Fibroblast of villous mesenchyme (primary cell): Measurements from ENCODE around the gene DCST2. TPM values are rescaled to one million over a fixed set of nuclear protein-coding genes. Genes with fewer than 3 reads are reported as not detected.
A peak's percentile ranks its signal among the peaks of the same experiment; 100 is the strongest.

ENCODE experiments used
- DNase-seq: peaks from one replicate; pipeline ENCODE4 v3.0.0-alpha.2; 2010; ENCODE audit warnings: low read depth
- H3K4me3 ChIP-seq: 2 replicates; pipeline ENCODE4 v1.5.1; 2011; ENCODE audit warnings: low read depth, mild to moderate bottlenecking, low read length
- total RNA-seq: library from RNA; depleted of rRNA; stranded (reverse); fragments of >200 nt; gene quantifications from 2 replicates; pipeline ENCODE4 v1.2.3, GENCODE V29; 2012
- TF ChIP-seq, protein P1 (sequence below): IDR thresholded peaks from 2 replicates; pipeline ENCODE4 v1.5.1; 2012; ENCODE audit warnings: low read depth, mild to moderate bottlenecking, low read length; ENCODE audit not compliant: insufficient read depth

Gene DCST2
- total RNA-seq, 1 donor, result not detected

GRCh38 chr1:155075535-155075934 lies 42.0 kb upstream of the DCST2 start:
- no peak overlapping the region for H3K4me3 ChIP-seq
- TF ChIP-seq, protein P1, sequence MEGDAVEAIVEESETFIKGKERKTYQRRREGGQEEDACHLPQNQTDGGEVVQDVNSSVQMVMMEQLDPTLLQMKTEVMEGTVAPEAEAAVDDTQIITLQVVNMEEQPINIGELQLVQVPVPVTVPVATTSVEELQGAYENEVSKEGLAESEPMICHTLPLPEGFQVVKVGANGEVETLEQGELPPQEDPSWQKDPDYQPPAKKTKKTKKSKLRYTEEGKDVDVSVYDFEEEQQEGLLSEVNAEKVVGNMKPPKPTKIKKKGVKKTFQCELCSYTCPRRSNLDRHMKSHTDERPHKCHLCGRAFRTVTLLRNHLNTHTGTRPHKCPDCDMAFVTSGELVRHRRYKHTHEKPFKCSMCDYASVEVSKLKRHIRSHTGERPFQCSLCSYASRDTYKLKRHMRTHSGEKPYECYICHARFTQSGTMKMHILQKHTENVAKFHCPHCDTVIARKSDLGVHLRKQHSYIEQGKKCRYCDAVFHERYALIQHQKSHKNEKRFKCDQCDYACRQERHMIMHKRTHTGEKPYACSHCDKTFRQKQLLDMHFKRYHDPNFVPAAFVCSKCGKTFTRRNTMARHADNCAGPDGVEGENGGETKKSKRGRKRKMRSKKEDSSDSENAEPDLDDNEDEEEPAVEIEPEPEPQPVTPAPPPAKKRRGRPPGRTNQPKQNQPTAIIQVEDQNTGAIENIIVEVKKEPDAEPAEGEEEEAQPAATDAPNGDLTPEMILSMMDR, result no peak
- no peak for DNase-seq

- DNase-seq, result no peak
- no peak overlapping the region for H3K4me3 ChIP-seq
- TF ChIP-seq, protein P1, result no peak
Observed at GRCh38 chr1:155073377-155074242, 40.0 kb upstream of the DCST2 start.

GRCh38 chr1:155072531-155073289 lies 39.1 kb upstream of the DCST2 start:
- no peak for DNase-seq
- no peak overlapping the region for H3K4me3 ChIP-seq
- TF ChIP-seq, protein P1, result no peak

DNA sequence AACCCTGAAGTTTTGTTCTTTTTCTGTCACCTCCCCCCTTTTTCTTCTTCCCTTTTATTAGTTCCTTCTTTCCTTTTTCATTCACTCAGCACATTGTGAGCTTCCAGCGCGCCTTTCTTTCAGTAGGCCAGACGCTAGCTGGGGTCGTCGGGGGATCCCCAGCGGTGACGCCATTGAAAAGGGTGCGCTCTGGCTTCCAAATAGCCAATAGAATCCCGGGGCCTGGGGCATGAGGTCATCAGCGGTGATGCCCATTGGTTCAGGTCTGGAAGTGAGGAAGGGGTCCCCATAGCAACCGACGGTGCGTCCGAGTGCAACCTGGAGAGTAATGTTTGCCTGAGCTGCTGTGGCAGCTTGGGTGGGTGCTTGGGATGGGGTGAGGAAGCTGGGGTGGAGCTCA lies 38.1 kb upstream of the DCST2 start:
- TF ChIP-seq, protein P1, result no peak
- DNase-seq, result no peak
- H3K4me3 ChIP-seq, result no peak overlapping the region

DNA sequence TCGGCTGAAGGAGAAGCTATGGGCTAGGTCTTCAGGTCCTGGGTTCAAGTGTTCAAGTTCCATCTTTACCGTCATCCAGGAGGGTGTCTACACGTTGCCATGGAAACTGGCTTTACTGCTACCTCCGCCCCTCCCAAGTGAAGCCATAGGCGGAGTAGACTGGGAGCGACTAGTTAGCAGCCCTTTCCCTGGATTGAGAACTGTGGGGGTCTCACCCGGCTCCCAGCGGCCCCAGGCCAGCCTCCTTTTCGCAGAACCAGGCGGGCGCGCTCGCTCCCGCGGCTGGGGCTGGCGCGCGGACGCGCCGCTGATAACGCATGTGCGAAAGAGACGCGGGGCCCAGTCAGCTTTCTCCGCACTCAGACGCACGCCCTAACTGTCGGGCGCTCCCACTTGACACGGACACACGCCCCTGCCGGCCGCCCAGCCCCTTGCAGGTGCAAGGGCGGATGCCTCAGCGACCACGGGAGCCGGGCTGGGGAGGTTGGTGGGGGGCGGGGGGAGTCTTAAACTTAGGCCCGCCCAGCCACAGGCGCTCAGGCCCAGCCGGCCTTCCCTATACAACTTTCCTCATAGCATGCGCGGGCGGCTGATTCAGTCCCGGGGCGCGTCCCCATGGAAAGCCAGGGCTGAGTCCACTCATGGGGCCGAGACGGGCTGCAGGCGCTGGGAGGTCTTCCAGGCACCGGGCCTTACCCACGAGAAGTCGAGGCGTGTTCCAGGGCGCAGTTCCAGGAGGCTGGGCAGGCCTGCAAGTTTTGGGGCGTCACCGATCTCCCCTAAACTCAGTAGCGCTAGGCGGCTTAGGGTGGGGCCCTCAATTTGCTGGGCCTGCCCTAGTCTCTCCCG lies 37.4 kb upstream of the DCST2 start:
- TF ChIP-seq, protein P1, result peak; percentile 45
- peak; percentile 75 for DNase-seq
- peak overlapping the region; percentile 57 for H3K4me3 ChIP-seq

GRCh38 chr1:155070158-155070621 lies 36.6 kb upstream of the DCST2 start:
- DNase-seq, result no peak
- peak overlapping the region; percentile 57 for H3K4me3 ChIP-seq
- TF ChIP-seq, protein P1, result no peak
